DND-41 (cell line): ENCODE data around the gene LEF1.

ENCODE experiments used
- ATAC-seq: fragments of 200-7000 bp; cut with Tn5 transposase; 3 replicates; pipeline ENCODE4 v1.9.1; 2021; ENCODE audit warnings: low read depth; ENCODE audit not compliant: insufficient read depth
- DNase-seq: peaks from one replicate; pipeline ENCODE4 v3.0.0-alpha.2; 2020
- H2AFZ ChIP-seq: 2 replicates; pipeline ENCODE4 v1.6.0; 2012; ENCODE audit warnings: low read depth, low read length
- H3K27ac ChIP-seq: 2 replicates; pipeline ENCODE4 v1.5.1; 2012; ENCODE audit warnings: low read length, inconsistent platforms
- H3K27me3 ChIP-seq: fragments of 200-600 bp; sonication (generic); 2 replicates; pipeline ENCODE4 v1.6.0; 2012; ENCODE audit warnings: low read length, mild to moderate bottlenecking, inconsistent platforms; ENCODE audit not compliant: insufficient read depth, poor library complexity
- H3K36me3 ChIP-seq: 2 replicates; pipeline ENCODE4 v1.5.1; 2012; ENCODE audit warnings: low read length, inconsistent platforms; ENCODE audit not compliant: insufficient read depth
- H3K4me1 ChIP-seq: 2 replicates; pipeline ENCODE4 v1.5.1; 2012; ENCODE audit warnings: mild to moderate bottlenecking, low read length; ENCODE audit not compliant: insufficient read depth
- H3K4me2 ChIP-seq: 2 replicates; pipeline ENCODE4 v1.6.0; 2012; ENCODE audit warnings: mild to moderate bottlenecking, moderate library complexity, low read length, inconsistent platforms; ENCODE audit not compliant: insufficient read depth
- H3K4me3 ChIP-seq, 2 experiments: fragments of 200-600 bp in 1 of 2; shearing (Covaris generic) in 1 of 2; 2 replicates each; pipeline ENCODE4 v1.5.1; 2012 to 2016; ENCODE audit warnings: inconsistent platforms in 2 of 2, low read length in 2 of 2, mild to moderate bottlenecking in 2 of 2, low read depth in 1 of 2, moderate library complexity in 1 of 2
- H3K79me2 ChIP-seq: 2 replicates; pipeline ENCODE4 v1.6.0; 2012; ENCODE audit warnings: low read length, inconsistent platforms; ENCODE audit not compliant: insufficient read depth
- H3K9ac ChIP-seq: 2 replicates; pipeline ENCODE4 v1.6.0; 2012; ENCODE audit warnings: low read depth, mild to moderate bottlenecking, inconsistent platforms, low read length, moderate library complexity
- H3K9me3 ChIP-seq: 2 replicates; pipeline ENCODE4 v1.5.1; 2012; ENCODE audit warnings: low read length, moderate library complexity, mild to moderate bottlenecking, inconsistent platforms; ENCODE audit not compliant: insufficient read depth, severe bottlenecking
- H4K20me1 ChIP-seq: 2 replicates; pipeline ENCODE4 v1.6.0; 2012; ENCODE audit warnings: low read length; ENCODE audit not compliant: insufficient read depth
- CTCF ChIP-seq: IDR thresholded peaks from 2 replicates; pipeline ENCODE4 v1.5.1; 2012; ENCODE audit warnings: borderline replicate concordance, low read length, moderate library complexity, mild to moderate bottlenecking; ENCODE audit not compliant: poor library complexity, severe bottlenecking; ENCODE audit errors: extremely low read depth
- EZH2 ChIP-seq: IDR thresholded peaks from 3 replicates; pipeline ENCODE4 v1.6.1; 2012; ENCODE audit warnings: borderline replicate concordance, low read depth, mild to moderate bottlenecking, moderate library complexity, low read length, inconsistent platforms; ENCODE audit not compliant: severe bottlenecking

Gene LEF1

DNA sequence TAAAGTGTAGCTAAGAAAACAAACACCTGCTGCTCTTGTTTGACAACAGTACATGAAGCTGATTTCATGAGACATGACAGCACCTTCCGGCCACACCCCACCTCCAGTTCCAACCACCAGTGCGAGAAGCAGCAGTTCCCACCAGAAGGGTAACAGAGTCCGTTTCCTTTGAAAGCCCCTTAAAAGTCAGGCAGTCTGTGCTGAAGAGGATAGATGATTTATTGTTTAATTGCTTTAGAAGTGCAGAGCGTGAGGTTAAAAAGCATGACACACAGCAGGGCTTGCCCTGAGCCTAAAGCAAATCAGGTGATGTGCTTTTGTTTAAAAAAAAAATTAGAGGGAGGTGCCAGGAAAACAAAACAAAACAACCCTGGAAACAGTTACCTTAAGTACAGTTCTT lies 96.4 kb downstream of the LEF1 start:
- Histone ChIP-seq H3K27me3 (no peaks in the 10 kb centered on the region), H3K9ac (no peak overlapping the region), H3K4me1 (no peaks in the 10 kb centered on the region), H3K9me3 (no peaks in the 10 kb centered on the region), H3K36me3 (peaks cover 96% of the 10 kb centered on the region), H2AFZ (no peak overlapping the region), H3K4me2 (no peak overlapping the region), H3K79me2 (peaks cover 82% of the 10 kb centered on the region), H4K20me1 (peaks cover 28% of the 10 kb centered on the region), H3K4me3 (no peak overlapping the region), H3K27ac (no peak overlapping the region)
- TF ChIP-seq EZH2 (no peak), CTCF (no peak)
- ATAC-seq (no peak), DNase-seq (no peak)

DNA sequence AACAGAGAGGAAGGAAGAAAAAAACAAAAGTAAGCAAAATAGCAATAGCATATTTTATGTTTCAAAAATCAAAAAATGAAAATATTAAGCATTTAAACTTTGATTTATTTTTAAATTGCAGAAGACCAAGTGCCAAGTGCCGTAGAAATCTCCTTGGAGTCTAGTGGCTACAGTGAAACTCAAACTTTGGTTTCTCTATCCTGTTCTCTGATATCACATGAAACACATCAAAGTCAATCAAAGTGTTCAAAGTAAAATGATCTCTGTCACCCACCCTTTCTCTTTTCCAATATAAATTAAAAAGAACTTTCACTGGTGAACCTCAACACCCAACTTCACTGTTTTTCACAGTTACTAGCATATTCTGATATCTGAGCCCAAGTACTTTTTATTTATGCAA lies 98.0 kb downstream of the LEF1 start:
- Histone ChIP-seq H3K27ac (peak overlapping the region; percentile 2; the same call in 1 of the 2 replicates), H3K4me3 (no peak overlapping the region), H3K4me2 (no peak overlapping the region), H3K9me3 (no peaks in the 10 kb centered on the region), H4K20me1 (peaks cover 33% of the 10 kb centered on the region), H3K9ac (no peak overlapping the region), H3K4me1 (no peaks in the 10 kb centered on the region), H3K36me3 (peaks cover 98% of the 10 kb centered on the region), H3K27me3 (no peaks in the 10 kb centered on the region), H3K79me2 (peaks cover 87% of the 10 kb centered on the region), H2AFZ (no peak overlapping the region)
- no peak for ATAC-seq
- DNase-seq: no peak
- TF ChIP-seq CTCF: no peak
- TF ChIP-seq EZH2: no peak

GRCh38 chr4:108068442-108068841 lies 100.3 kb downstream of the LEF1 start:
- DNase-seq (no peak), ATAC-seq (no peak)
- peaks cover 99% of the 10 kb centered on the region for H3K36me3 ChIP-seq
- H3K9ac ChIP-seq: no peak overlapping the region
- H3K4me2 ChIP-seq: no peak overlapping the region
- peak overlapping the region; percentile 32; the same call in 1 of the 2 replicates for H3K27ac ChIP-seq
- no peak for TF ChIP-seq CTCF
- no peak for TF ChIP-seq EZH2
- no peaks in the 10 kb centered on the region for H3K27me3 ChIP-seq
- no peaks in the 10 kb centered on the region for H3K9me3 ChIP-seq
- H3K4me3 ChIP-seq: no peak overlapping the region
- H2AFZ ChIP-seq: no peak overlapping the region
- peaks cover 47% of the 10 kb centered on the region for H4K20me1 ChIP-seq
- H3K79me2 ChIP-seq: peaks cover 86% of the 10 kb centered on the region
- no peaks in the 10 kb centered on the region for H3K4me1 ChIP-seq
